ENCODE data around the gene PAN3. TPM values are rescaled to one million over a fixed set of nuclear protein-coding genes. Genes with fewer than 3 reads are reported as not detected.

The PAN3 gene
- total RNA-seq, 1 donor from 2014 or later, result 15.5 TPM

DNA sequence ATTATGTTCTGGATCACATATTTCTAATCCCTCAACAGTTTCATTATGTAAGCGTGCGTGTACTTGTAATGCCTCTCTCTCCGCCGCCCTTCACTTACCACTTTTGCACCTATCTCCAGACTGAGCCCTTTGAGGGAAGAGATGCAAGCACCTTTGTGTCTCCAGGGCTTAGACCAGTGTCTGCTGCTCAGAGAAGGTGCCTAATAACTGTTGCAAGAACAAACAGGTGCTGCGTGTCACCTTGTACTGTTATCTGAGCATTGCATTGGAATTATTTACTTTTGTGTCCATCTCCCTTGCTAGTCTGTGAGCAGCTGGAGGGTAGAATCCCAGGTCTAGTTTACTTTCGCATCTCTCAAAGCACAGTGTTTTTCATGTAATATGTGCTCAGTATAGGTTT is 200.4 kb downstream of the PAN3 start:
- no peak overlapping the region for H3K4me3 ChIP-seq (ENCODE audit: low read depth, low read length)
- TF ChIP-seq, protein P1, sequence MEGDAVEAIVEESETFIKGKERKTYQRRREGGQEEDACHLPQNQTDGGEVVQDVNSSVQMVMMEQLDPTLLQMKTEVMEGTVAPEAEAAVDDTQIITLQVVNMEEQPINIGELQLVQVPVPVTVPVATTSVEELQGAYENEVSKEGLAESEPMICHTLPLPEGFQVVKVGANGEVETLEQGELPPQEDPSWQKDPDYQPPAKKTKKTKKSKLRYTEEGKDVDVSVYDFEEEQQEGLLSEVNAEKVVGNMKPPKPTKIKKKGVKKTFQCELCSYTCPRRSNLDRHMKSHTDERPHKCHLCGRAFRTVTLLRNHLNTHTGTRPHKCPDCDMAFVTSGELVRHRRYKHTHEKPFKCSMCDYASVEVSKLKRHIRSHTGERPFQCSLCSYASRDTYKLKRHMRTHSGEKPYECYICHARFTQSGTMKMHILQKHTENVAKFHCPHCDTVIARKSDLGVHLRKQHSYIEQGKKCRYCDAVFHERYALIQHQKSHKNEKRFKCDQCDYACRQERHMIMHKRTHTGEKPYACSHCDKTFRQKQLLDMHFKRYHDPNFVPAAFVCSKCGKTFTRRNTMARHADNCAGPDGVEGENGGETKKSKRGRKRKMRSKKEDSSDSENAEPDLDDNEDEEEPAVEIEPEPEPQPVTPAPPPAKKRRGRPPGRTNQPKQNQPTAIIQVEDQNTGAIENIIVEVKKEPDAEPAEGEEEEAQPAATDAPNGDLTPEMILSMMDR (conservative IDR thresholded peaks at IDR 0.05; ENCODE audit: low read depth, low read length), result no peak
- no peak for DNase-seq (ENCODE audit: low read depth)

DNA sequence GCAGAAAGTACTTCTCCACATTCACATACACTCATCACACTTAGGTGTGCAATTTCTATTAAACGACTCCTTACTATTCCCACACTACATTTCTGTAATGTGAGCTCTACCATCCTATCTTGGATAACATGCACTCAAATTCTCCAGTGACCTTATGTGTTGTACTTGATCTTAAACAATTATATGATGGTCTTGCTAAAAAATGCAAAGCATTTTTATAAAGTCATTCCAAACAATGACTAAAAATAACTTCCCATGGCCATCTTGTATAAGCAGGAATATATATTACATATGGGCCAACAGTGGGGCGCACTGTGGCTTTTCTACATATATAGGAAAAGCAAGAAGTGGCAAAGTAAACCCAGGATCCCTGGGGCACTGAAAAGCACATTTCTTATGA is 201.1 kb downstream of the PAN3 start:
- TF ChIP-seq, protein P1 (conservative IDR thresholded peaks at IDR 0.05; ENCODE audit: low read depth, low read length), result no peak
- H3K4me3 ChIP-seq (ENCODE audit: low read depth, low read length), result no peak overlapping the region
- no peak for DNase-seq (ENCODE audit: low read depth)

DNA sequence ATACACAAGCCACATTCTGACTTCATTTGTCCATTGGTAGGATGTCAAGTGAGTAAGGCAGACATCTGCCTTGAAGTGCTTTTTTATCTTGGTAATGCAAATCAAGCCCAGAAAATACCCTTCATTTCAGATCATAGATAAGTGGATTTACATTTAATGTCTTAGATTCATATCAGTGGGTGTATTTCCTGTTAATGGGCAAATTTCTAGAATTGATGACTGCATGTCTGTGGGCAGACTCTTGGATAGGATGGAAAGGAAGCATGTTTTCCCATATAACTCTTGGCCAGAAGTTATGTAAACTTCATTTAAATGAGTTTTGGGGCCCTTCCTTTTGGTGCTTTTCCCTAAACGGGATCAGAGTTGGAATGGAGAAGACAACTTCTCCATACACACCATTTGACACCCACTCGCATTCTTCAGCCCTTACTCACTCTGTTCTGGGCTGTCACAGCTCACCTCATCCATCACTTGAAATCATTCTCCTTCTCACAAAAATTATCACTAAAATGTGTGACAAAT is 202.0 kb downstream of the PAN3 start:
- DNase-seq (ENCODE audit: low read depth), result no peak
- H3K4me3 ChIP-seq (ENCODE audit: low read depth, low read length), result no peak overlapping the region
- TF ChIP-seq, protein P1 (conservative IDR thresholded peaks at IDR 0.05; ENCODE audit: low read depth, low read length), result no peak

DNA sequence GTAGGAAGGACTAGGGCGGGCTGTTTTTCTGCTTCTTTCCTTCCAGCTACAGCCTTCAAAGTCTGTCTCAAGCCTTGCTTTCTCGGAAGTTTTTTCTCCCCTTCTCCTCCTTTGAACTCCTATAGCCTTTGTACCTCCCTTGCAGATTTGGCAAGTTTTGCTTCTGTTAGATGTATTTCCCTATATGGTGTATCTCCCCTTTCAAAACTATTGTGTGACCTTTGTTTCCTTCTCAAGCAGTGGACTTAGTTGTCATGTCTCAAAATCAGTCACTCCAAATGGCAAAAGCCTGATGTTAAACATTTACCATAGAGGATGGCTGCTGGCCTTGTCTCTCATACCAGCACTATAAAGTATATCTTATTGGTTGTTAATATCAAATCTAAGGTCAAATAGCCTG is 203.9 kb downstream of the PAN3 start:
- H3K4me3 ChIP-seq (ENCODE audit: low read depth, low read length), result no peak overlapping the region
- no peak for DNase-seq (ENCODE audit: low read depth)
- TF ChIP-seq, protein P1 (conservative IDR thresholded peaks at IDR 0.05; ENCODE audit: low read depth, low read length), result no peak

DNA sequence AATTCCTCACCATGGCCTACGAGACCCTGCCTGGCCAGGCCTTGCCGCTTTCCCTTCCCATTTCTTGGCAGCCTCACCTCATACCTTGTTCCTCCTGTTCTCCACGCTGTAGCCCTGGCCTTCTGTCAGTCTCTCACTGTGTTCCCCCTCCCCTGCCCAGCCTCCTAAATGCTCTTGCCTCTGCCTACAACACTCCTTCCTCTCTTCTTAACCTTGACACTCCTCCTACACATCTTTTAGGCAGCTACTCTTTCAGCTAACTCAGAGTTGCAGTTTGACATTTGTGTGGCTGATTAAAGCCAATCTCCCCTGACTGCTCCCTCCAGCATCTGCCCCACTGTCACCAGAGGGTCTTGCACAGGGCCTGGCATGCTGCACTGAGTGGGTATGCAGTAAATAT is 205.8 kb downstream of the PAN3 start:
- no peak overlapping the region for H3K4me3 ChIP-seq (ENCODE audit: low read depth, low read length)
- no peak for DNase-seq (ENCODE audit: low read depth)

More for the DNA sequence above, 205.8 kb downstream of the PAN3 start:
- TF ChIP-seq, protein P1 (conservative IDR thresholded peaks at IDR 0.05; ENCODE audit: low read depth, low read length), result no peak

Other genes starting within 250 kb of the PAN3 start
- not detected in 2 replicates for gene PDX1, start 218.5 kb upstream of the PAN3 start, total RNA-seq
- gene CDX2, start 169.2 kb upstream of the PAN3 start, total RNA-seq, result not detected in 2 replicates
- not detected in 2 replicates for gene URAD, start 149.9 kb upstream of the PAN3 start, total RNA-seq
- gene FLT3, start 38.0 kb upstream of the PAN3 start, total RNA-seq, result 0.14 and 0.58 TPM in 2 replicates